Caco-2 (cell line): Measurements from ENCODE around the gene MTREX. TPM values are rescaled to one million over a fixed set of nuclear protein-coding genes. Genes with fewer than 3 reads are reported as not detected.

Source experiments
- BruUV-seq: library from RNA; stranded (reverse); fragments of 400-500 nt; replicated peaks from 2 replicates; lab custom pipeline; 2021; lab: Mats Ljungman, UMichigan
- CTCF ChIA-PET: fragments of 300-600 bp; sonication (Branson Sonifier 250); formaldehyde crosslinking; loops from one replicate; lab custom pipeline; 2022; ENCODE audit warnings: antibody characterized with exemption; lab: Charles Lee
- POLR2A ChIA-PET: fragments of 300-600 bp; sonication (Branson Sonifier 250); formaldehyde crosslinking; loops from one replicate; lab custom pipeline; 2022; ENCODE audit warnings: antibody characterized with exemption; lab: Charles Lee
- DNase-seq, 2 experiments: peaks; one replicate each; pipeline versions ENCODE4 v3.0.0 to v3.0.0-alpha.2; 2020 to 2022
- H3K27me3 ChIP-seq: replicated peaks from 2 replicates; pipeline ENCODE4 v1.6.0; 2011; ENCODE audit warnings: low read length; ENCODE audit not compliant: control insufficient read depth, insufficient read depth
- H3K36me3 ChIP-seq: 2 replicates; pipeline ENCODE4 v1.5.1; 2011; ENCODE audit warnings: low read length; ENCODE audit not compliant: control insufficient read depth, insufficient read depth
- H3K4me1 ChIP-seq: fragments of 250-450 bp; sonication (Bioruptor Pico); 2 replicates; pipeline ENCODE4 v1.5.1; 2020; ENCODE audit warnings: mild to moderate bottlenecking
- H3K4me3 ChIP-seq: 2 replicates; pipeline ENCODE4 v1.5.1; 2011; ENCODE audit warnings: low read depth, mild to moderate bottlenecking, control low read depth, low read length
- H3K9me3 ChIP-seq: fragments of 250-450 bp; sonication (Bioruptor Pico); 2 replicates; pipeline ENCODE4 v1.5.1; 2020; ENCODE audit warnings: mild to moderate bottlenecking, moderate library complexity
- H3K27ac Mint-ChIP-seq: one replicate; pipeline ENCODE4 v1.8.0; 2022; ENCODE audit warnings: mixed read lengths; ENCODE audit not compliant: unreplicated experiment
- H3K27me3 Mint-ChIP-seq: one replicate; pipeline ENCODE4 v1.8.0; 2022; ENCODE audit warnings: mixed read lengths; ENCODE audit not compliant: insufficient read depth, unreplicated experiment
- H3K36me3 Mint-ChIP-seq: one replicate; pipeline ENCODE4 v1.8.0; 2022; ENCODE audit warnings: mild to moderate bottlenecking, mixed read lengths; ENCODE audit not compliant: insufficient read depth, unreplicated experiment
- H3K4me1 Mint-ChIP-seq: one replicate; pipeline ENCODE4 v1.8.0; 2022; ENCODE audit warnings: low read depth, mixed read lengths; ENCODE audit not compliant: unreplicated experiment
- H3K4me3 Mint-ChIP-seq: one replicate; pipeline ENCODE4 v1.8.0; 2022; ENCODE audit warnings: mild to moderate bottlenecking, moderate library complexity, mixed read lengths; ENCODE audit not compliant: unreplicated experiment
- H3K9me3 Mint-ChIP-seq: one replicate; pipeline ENCODE4 v1.8.0; 2022; ENCODE audit warnings: mixed read lengths; ENCODE audit not compliant: unreplicated experiment
- intact Hi-C: fragments of 100-400 bp; cut with micrococcal nuclease; formaldehyde crosslinking; loops from one replicate; pipeline ENCODE4 v1.10.0; 2022; ENCODE audit not compliant: unreplicated experiment
- total RNA-seq: library from RNA; stranded (reverse); gene quantifications from 2 replicates; pipeline ENCODE4 v1.2.3, GENCODE V29; 2022
- TF ChIP-seq, protein P1 (sequence below), 2 experiments: fragments of 200-600 bp in 1 of 2; IDR thresholded peaks; 1 replicate in 1 of 2; 2 replicates in 1 of 2; pipeline versions ENCODE4 v1.5.1 to v1.8.0; 2011 to 2022; ENCODE audit warnings: antibody characterized with exemption in 1 of 2, control low read depth in 1 of 2, inconsistent platforms in 1 of 2, low read depth in 1 of 2, low read length in 1 of 2, mild to moderate bottlenecking in 1 of 2, moderate library complexity in 1 of 2; ENCODE audit not compliant: insufficient read depth in 1 of 2, severe bottlenecking in 1 of 2, unreplicated experiment in 1 of 2

Gene MTREX
- total RNA-seq, 1 experiment from 2014 or later = 83.7 TPM

DNA sequence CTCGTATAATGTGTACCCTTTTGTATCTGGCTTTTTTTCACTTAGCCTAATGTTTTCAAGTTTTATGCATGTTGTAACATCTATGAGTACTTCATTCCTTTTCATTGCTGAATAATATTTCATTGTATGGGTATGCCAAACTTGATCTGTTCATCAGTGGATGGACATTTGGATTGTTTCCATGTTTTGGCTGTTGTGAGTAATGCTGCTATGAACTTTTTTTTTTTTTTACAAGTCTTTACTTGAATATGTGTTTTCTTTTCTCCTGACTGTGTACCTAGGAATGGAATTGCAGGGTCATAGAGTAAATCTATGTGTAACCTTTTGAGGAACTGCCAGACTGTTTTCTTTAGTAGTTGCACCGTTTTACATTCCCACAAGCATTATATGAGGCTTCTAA, 52.4 kb downstream of the MTREX start:
- Mint-ChIP-seq H3K4me3 (no peak overlapping the region), H3K4me1 (peaks cover 15% of the 10 kb centered on the region), H3K9me3 (no peaks in the 10 kb centered on the region), H3K27ac (no peak overlapping the region), H3K36me3 (peaks cover 54% of the 10 kb centered on the region), H3K27me3 (no peaks in the 10 kb centered on the region)
- ChIA-PET POLR2A (no interaction called here), CTCF (no interaction called here)
- DNase-seq = no peak
- TF ChIP-seq, protein P1, sequence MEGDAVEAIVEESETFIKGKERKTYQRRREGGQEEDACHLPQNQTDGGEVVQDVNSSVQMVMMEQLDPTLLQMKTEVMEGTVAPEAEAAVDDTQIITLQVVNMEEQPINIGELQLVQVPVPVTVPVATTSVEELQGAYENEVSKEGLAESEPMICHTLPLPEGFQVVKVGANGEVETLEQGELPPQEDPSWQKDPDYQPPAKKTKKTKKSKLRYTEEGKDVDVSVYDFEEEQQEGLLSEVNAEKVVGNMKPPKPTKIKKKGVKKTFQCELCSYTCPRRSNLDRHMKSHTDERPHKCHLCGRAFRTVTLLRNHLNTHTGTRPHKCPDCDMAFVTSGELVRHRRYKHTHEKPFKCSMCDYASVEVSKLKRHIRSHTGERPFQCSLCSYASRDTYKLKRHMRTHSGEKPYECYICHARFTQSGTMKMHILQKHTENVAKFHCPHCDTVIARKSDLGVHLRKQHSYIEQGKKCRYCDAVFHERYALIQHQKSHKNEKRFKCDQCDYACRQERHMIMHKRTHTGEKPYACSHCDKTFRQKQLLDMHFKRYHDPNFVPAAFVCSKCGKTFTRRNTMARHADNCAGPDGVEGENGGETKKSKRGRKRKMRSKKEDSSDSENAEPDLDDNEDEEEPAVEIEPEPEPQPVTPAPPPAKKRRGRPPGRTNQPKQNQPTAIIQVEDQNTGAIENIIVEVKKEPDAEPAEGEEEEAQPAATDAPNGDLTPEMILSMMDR (IDR thresholded peaks at IDR 0.05; ENCODE audit: insufficient read depth in 1 of 2, low read depth in 1 of 2, low read length in 1 of 2, severe bottlenecking in 1 of 2, unreplicated experiment in 1 of 2) = no peak
- Histone ChIP-seq H3K9me3 (no peaks in the 10 kb centered on the region), H3K4me3 (no peak overlapping the region), H3K36me3 (peaks cover 1% of the 10 kb centered on the region; the same call in 1 of the 2 replicates), H3K4me1 (peaks cover 12% of the 10 kb centered on the region), H3K27me3 (no peaks in the 10 kb centered on the region)
- BruUV-seq = no TSS peak
- intact Hi-C loops = no loop called here

DNA sequence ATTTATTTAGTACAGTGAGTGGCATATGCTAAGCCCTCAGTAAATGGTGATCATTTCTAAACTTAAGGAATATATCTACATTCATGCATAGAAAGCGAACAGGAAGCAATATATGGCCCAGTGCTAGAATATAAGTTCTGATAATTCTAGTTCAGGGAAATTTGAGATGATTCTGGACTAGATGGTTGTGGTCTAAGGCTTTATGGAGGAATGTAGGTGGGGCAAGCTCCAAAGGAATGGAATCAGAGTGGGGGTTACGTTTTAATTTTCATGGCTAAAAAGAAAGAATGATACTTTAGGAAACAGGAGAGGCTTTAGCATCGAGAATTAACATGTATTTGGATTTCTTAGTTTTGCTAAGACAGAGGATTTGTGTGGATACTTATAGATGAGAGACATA, 56.1 kb downstream of the MTREX start:
- Mint-ChIP-seq H3K4me3 (no peak overlapping the region), H3K27me3 (no peaks in the 10 kb centered on the region), H3K4me1 (peaks cover 15% of the 10 kb centered on the region), H3K27ac (no peak overlapping the region), H3K9me3 (no peaks in the 10 kb centered on the region), H3K36me3 (peaks cover 32% of the 10 kb centered on the region)
- TF ChIP-seq, protein P1 (IDR thresholded peaks at IDR 0.05; ENCODE audit: insufficient read depth in 1 of 2, low read depth in 1 of 2, low read length in 1 of 2, severe bottlenecking in 1 of 2, unreplicated experiment in 1 of 2) = no peak
- H3K4me1 ChIP-seq = peaks cover 12% of the 10 kb centered on the region
- no peak overlapping the region for H3K4me3 ChIP-seq
- CTCF ChIA-PET = no interaction called here
- BruUV-seq = no TSS peak
- DNase-seq = no peak
- H3K9me3 ChIP-seq = no peaks in the 10 kb centered on the region
- no peaks in the 10 kb centered on the region for H3K27me3 ChIP-seq
- intact Hi-C loops = no loop called here
- no peaks in the 10 kb centered on the region; the same call in 1 of the 2 replicates for H3K36me3 ChIP-seq
- POLR2A ChIA-PET = no interaction called here

DNA sequence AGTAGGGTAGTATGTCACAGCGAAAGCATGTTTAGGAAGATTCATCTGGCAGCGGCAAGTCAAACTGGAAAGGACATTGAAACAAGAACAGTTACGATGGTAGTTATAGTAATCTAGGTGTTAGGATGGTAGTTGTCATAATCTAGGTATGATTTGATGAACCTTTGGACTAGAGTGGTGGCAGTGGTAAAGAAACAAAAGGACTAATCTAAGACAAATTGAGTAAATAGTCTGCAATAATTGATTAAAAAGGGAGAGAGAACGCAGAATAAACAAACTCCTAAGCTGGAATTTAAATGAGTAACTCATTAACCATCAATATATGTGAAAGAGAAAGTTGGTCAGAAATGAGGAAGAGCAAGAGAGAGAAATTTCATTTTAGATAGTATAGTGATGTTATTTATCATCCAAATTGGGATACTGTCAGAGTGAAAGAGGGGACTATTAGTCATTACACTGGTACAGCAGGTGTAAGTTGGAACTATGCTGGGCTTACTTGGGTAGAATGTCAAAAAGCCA, 56.8 kb downstream of the MTREX start:
- Histone ChIP-seq H3K36me3 (no peaks in the 10 kb centered on the region; the same call in 1 of the 2 replicates), H3K27me3 (no peaks in the 10 kb centered on the region), H3K4me1 (peaks cover 12% of the 10 kb centered on the region), H3K4me3 (no peak overlapping the region), H3K9me3 (no peaks in the 10 kb centered on the region)
- CTCF ChIA-PET = no interaction called here
- Mint-ChIP-seq H3K4me1 (peaks cover 15% of the 10 kb centered on the region), H3K36me3 (peaks cover 28% of the 10 kb centered on the region), H3K27ac (no peak overlapping the region), H3K27me3 (no peaks in the 10 kb centered on the region), H3K9me3 (no peaks in the 10 kb centered on the region), H3K4me3 (no peak overlapping the region)
- TF ChIP-seq, protein P1 (IDR thresholded peaks at IDR 0.05; ENCODE audit: insufficient read depth in 1 of 2, low read depth in 1 of 2, low read length in 1 of 2, severe bottlenecking in 1 of 2, unreplicated experiment in 1 of 2) = no peak
- intact Hi-C loops = no loop called here
- POLR2A ChIA-PET = no interaction called here
- BruUV-seq = no TSS peak
- no peak for DNase-seq
